ENCODE results near the gene CHD6. TPM values are rescaled to one million over a fixed set of nuclear protein-coding genes. Genes with fewer than 3 reads are reported as not detected.

The CHD6 gene
- total RNA-seq, 5 donors from 2014 or later (not counting 1 experiment from before 2014, with no cell fraction given), result 68.4 to 105 (median 74.9) TPM

- Mint-ChIP-seq H3K4me1 (peaks cover 0 to 13% (median 3%) of the 10 kb centered on the region in 3 donors), H3K9me3 (peaks cover 2 to 4% (median 2%) of the 10 kb centered on the region in 3 donors), H3K27me3 (peaks cover 37 to 69% of the 10 kb centered on the region in 2 donors), H3K27ac (no peak overlapping the region), H3K4me3 (no peak overlapping the region), H3K36me3 (no peaks in the 10 kb centered on the region)
- H3K4me3 ChIP-seq (ENCODE audit: control insufficient read depth in 1 of 2, extremely low read depth in 1 of 2, low read length in 1 of 2), result no peak overlapping the region
- H3K27ac ChIP-seq (ENCODE audit: low read length), result no peak overlapping the region
- CTCF ChIA-PET, result no interaction called here
- no peaks in the 10 kb centered on the region for H3K9me3 ChIP-seq
- DNase-seq, result no peak
- no peak for ATAC-seq (replicated peaks in 1 of 4)
- no peaks in the 10 kb centered on the region for H3K36me3 ChIP-seq (ENCODE audit: control insufficient read depth in 2 of 2, extremely low read depth in 1 of 2, insufficient read depth in 1 of 2, low read length in 1 of 2)
- H3K4me1 ChIP-seq (ENCODE audit: control insufficient read depth in 1 of 2, extremely low read depth in 1 of 2, insufficient read depth in 2 of 2, low read length in 2 of 2), result no peaks in the 10 kb centered on the region
- WGBS (ENCODE audit: insufficient coverage), result no CpG with 5 or more reads among the region's 5 CpGs
- H3K27me3 ChIP-seq (replicated peaks in 1 of 2; ENCODE audit: control insufficient read depth in 2 of 2, extremely low read depth in 1 of 2, insufficient read depth in 2 of 2, low read length in 1 of 2), result peaks cover 4 to 55% of the 10 kb centered on the region in 2 experiments
- POLR2A ChIA-PET, result interaction anchor here (0.6 kb wide), 3 partner anchors 49 to 411 kb away, joined by 3 to 10 read pairs (median 4); no protein-coding TSS in a partner anchor
Measured at GRCh38 chr20:41376349-41376748, 241.8 kb downstream of the CHD6 start.

- peaks cover 4 to 5% (median 5%) of the 10 kb centered on the region in 3 donors for H3K9me3 Mint-ChIP-seq
- Histone ChIP-seq H3K36me3 (ENCODE audit: control insufficient read depth in 2 of 2, extremely low read depth in 1 of 2, insufficient read depth in 1 of 2, low read length in 1 of 2) (no peaks in the 10 kb centered on the region), H3K27ac (ENCODE audit: low read length) (no peak overlapping the region), H3K4me1 (ENCODE audit: control insufficient read depth in 1 of 2, extremely low read depth in 1 of 2, insufficient read depth in 2 of 2, low read length in 2 of 2) (no peaks in the 10 kb centered on the region), H3K4me3 (ENCODE audit: control insufficient read depth in 1 of 2, extremely low read depth in 1 of 2, low read length in 1 of 2) (no peak overlapping the region), H3K9me3 (no peaks in the 10 kb centered on the region), H3K27me3 (replicated peaks in 1 of 2; ENCODE audit: control insufficient read depth in 2 of 2, extremely low read depth in 1 of 2, insufficient read depth in 2 of 2, low read length in 1 of 2) (peaks cover 4 to 53% of the 10 kb centered on the region in 2 experiments)
- no peak for DNase-seq
- POLR2A ChIA-PET, result interaction anchor here in 1 of 2 donors (0.6 kb wide), 1 partner anchor 178 kb away, joined by 3 read pairs; no protein-coding TSS in a partner anchor
- no peak for ATAC-seq (replicated peaks in 1 of 4)
- CTCF ChIA-PET, result no interaction called here
- H3K27ac Mint-ChIP-seq, result no peak overlapping the region
- H3K27me3 Mint-ChIP-seq, result peaks cover 35 to 73% of the 10 kb centered on the region in 2 donors
- no peaks in the 10 kb centered on the region for H3K36me3 Mint-ChIP-seq
- no peak overlapping the region for H3K4me3 Mint-ChIP-seq
- peaks cover 0 to 12% (median 3%) of the 10 kb centered on the region in 3 donors for H3K4me1 Mint-ChIP-seq
- 63% methylated on average over 9 of the region's 9 CpGs for WGBS (ENCODE audit: insufficient coverage)
Measured at GRCh38 chr20:41375846-41376245, 242.3 kb downstream of the CHD6 start.

- POLR2A ChIA-PET, result no interaction called here
- peaks cover 4 to 56% of the 10 kb centered on the region in 2 experiments for H3K27me3 ChIP-seq (replicated peaks in 1 of 2; ENCODE audit: control insufficient read depth in 2 of 2, extremely low read depth in 1 of 2, insufficient read depth in 2 of 2, low read length in 1 of 2)
- Mint-ChIP-seq H3K4me1 (no peaks in the 10 kb centered on the region), H3K36me3 (no peaks in the 10 kb centered on the region), H3K27ac (no peak overlapping the region), H3K9me3 (peaks cover 4 to 5% (median 5%) of the 10 kb centered on the region in 3 donors), H3K4me3 (no peak overlapping the region), H3K27me3 (peaks cover 35 to 71% of the 10 kb centered on the region in 2 donors)
- H3K4me3 ChIP-seq (ENCODE audit: control insufficient read depth in 1 of 2, extremely low read depth in 1 of 2, low read length in 1 of 2), result no peak overlapping the region
- H3K27ac ChIP-seq (ENCODE audit: low read length), result no peak overlapping the region
- WGBS (ENCODE audit: insufficient coverage), result 81% methylated on average over 5 of the region's 9 CpGs
- H3K36me3 ChIP-seq (ENCODE audit: control insufficient read depth in 2 of 2, extremely low read depth in 1 of 2, insufficient read depth in 1 of 2, low read length in 1 of 2), result no peaks in the 10 kb centered on the region
- H3K9me3 ChIP-seq, result no peaks in the 10 kb centered on the region
- no peak for DNase-seq
- ATAC-seq (replicated peaks in 1 of 4), result no peak
- CTCF ChIA-PET, result no interaction called here
- no peaks in the 10 kb centered on the region for H3K4me1 ChIP-seq (ENCODE audit: control insufficient read depth in 1 of 2, extremely low read depth in 1 of 2, insufficient read depth in 2 of 2, low read length in 2 of 2)
Measured at GRCh38 chr20:41373931-41374920, 244.0 kb downstream of the CHD6 start.

- no peaks in the 10 kb centered on the region for H3K36me3 ChIP-seq (ENCODE audit: control insufficient read depth in 2 of 2, extremely low read depth in 1 of 2, insufficient read depth in 1 of 2, low read length in 1 of 2)
- no peak overlapping the region for H3K4me3 ChIP-seq (ENCODE audit: control insufficient read depth in 1 of 2, extremely low read depth in 1 of 2, low read length in 1 of 2)
- ATAC-seq (replicated peaks in 1 of 4), result no peak
- no peak overlapping the region for H3K4me3 Mint-ChIP-seq
- DNase-seq, result no peak
- H3K4me1 ChIP-seq (ENCODE audit: control insufficient read depth in 1 of 2, extremely low read depth in 1 of 2, insufficient read depth in 2 of 2, low read length in 2 of 2), result no peaks in the 10 kb centered on the region
- peaks cover 4 to 5% (median 5%) of the 10 kb centered on the region in 3 donors for H3K9me3 Mint-ChIP-seq
- ChIA-PET POLR2A (interaction anchor here in 1 of 2 donors (0.6 kb wide), 1 partner anchor 451 kb away, joined by 3 read pairs; no protein-coding TSS in a partner anchor), CTCF (no interaction called here)
- H3K27ac ChIP-seq (ENCODE audit: low read length), result no peak overlapping the region
- WGBS (ENCODE audit: insufficient coverage), result 70% methylated on average over 11 of the region's 11 CpGs
- H3K4me1 Mint-ChIP-seq, result no peaks in the 10 kb centered on the region
- H3K27me3 ChIP-seq (replicated peaks in 1 of 2; ENCODE audit: control insufficient read depth in 2 of 2, extremely low read depth in 1 of 2, insufficient read depth in 2 of 2, low read length in 1 of 2), result peaks cover 2 to 60% of the 10 kb centered on the region in 2 experiments
- no peaks in the 10 kb centered on the region for H3K36me3 Mint-ChIP-seq
- peaks cover 39 to 73% of the 10 kb centered on the region in 2 donors for H3K27me3 Mint-ChIP-seq
- H3K9me3 ChIP-seq, result no peaks in the 10 kb centered on the region
- no peak overlapping the region for H3K27ac Mint-ChIP-seq
Measured at GRCh38 chr20:41373251-41373783, 244.9 kb downstream of the CHD6 start.

- ATAC-seq (replicated peaks in 1 of 4) (no peak), DNase-seq (no peak)
- CTCF ChIA-PET, result no interaction called here
- peaks cover 4 to 5% (median 5%) of the 10 kb centered on the region in 3 donors for H3K9me3 Mint-ChIP-seq
- H3K27ac Mint-ChIP-seq, result no peak overlapping the region
- H3K27me3 Mint-ChIP-seq, result peaks cover 38 to 68% of the 10 kb centered on the region in 2 donors
- H3K4me3 Mint-ChIP-seq, result no peak overlapping the region
- H3K4me1 Mint-ChIP-seq, result peaks cover 0 to 7% (median 6%) of the 10 kb centered on the region in 3 donors
- no peaks in the 10 kb centered on the region for H3K36me3 ChIP-seq (ENCODE audit: control insufficient read depth in 2 of 2, extremely low read depth in 1 of 2, insufficient read depth in 1 of 2, low read length in 1 of 2)
- peaks cover 3 to 65% of the 10 kb centered on the region in 2 experiments for H3K27me3 ChIP-seq (replicated peaks in 1 of 2; ENCODE audit: control insufficient read depth in 2 of 2, extremely low read depth in 1 of 2, insufficient read depth in 2 of 2, low read length in 1 of 2)
- H3K4me3 ChIP-seq (ENCODE audit: control insufficient read depth in 1 of 2, extremely low read depth in 1 of 2, low read length in 1 of 2), result no peak overlapping the region
- POLR2A ChIA-PET, result no interaction called here
- H3K27ac ChIP-seq (ENCODE audit: low read length), result no peak overlapping the region
- no peaks in the 10 kb centered on the region for H3K4me1 ChIP-seq (ENCODE audit: control insufficient read depth in 1 of 2, extremely low read depth in 1 of 2, insufficient read depth in 2 of 2, low read length in 2 of 2)
- no peaks in the 10 kb centered on the region for H3K9me3 ChIP-seq
- 100% methylated on average over 1 of the region's 4 CpGs for WGBS (ENCODE audit: insufficient coverage)
- H3K36me3 Mint-ChIP-seq, result no peaks in the 10 kb centered on the region
Measured at GRCh38 chr20:41371371-41371770, 246.8 kb downstream of the CHD6 start.

- no peak overlapping the region for H3K4me3 Mint-ChIP-seq
- DNase-seq, result no peak
- H3K27ac Mint-ChIP-seq, result no peak overlapping the region
- Histone ChIP-seq H3K4me3 (ENCODE audit: control insufficient read depth in 1 of 2, extremely low read depth in 1 of 2, low read length in 1 of 2) (no peak overlapping the region), H3K27ac (ENCODE audit: low read length) (no peak overlapping the region), H3K36me3 (ENCODE audit: control insufficient read depth in 2 of 2, extremely low read depth in 1 of 2, insufficient read depth in 1 of 2, low read length in 1 of 2) (no peaks in the 10 kb centered on the region), H3K27me3 (replicated peaks in 1 of 2; ENCODE audit: control insufficient read depth in 2 of 2, extremely low read depth in 1 of 2, insufficient read depth in 2 of 2, low read length in 1 of 2) (peaks cover 3 to 64% of the 10 kb centered on the region in 2 experiments), H3K9me3 (no peaks in the 10 kb centered on the region), H3K4me1 (ENCODE audit: control insufficient read depth in 1 of 2, extremely low read depth in 1 of 2, insufficient read depth in 2 of 2, low read length in 2 of 2) (no peaks in the 10 kb centered on the region)
- peaks cover 0 to 9% (median 7%) of the 10 kb centered on the region in 3 donors for H3K4me1 Mint-ChIP-seq
- 42% methylated on average over 2 of the region's 5 CpGs for WGBS (ENCODE audit: insufficient coverage)
- ChIA-PET POLR2A (interaction anchor here in 1 of 2 donors (0.7 kb wide), 1 partner anchor 630 kb away, joined by 4 read pairs; no protein-coding TSS in a partner anchor), CTCF (no interaction called here)
- no peaks in the 10 kb centered on the region for H3K36me3 Mint-ChIP-seq
- peaks cover 4 to 5% (median 5%) of the 10 kb centered on the region in 3 donors for H3K9me3 Mint-ChIP-seq
- no peak for ATAC-seq (replicated peaks in 1 of 4)
- peaks cover 38 to 62% of the 10 kb centered on the region in 2 donors for H3K27me3 Mint-ChIP-seq
Measured at GRCh38 chr20:41370176-41370575, 248.0 kb downstream of the CHD6 start.

Data from T-cell (primary cell).